DOHH2 (cell line): Measurements from ENCODE around the gene RIMKLB.
"Not testable (repeated sequence)": the region's sequence is repeated elsewhere in the genome, so short reads cannot be mapped to it uniquely, and the experiment has no call there.

Experiments
- H3F3A ChIP-seq: fragments of 200-600 bp; sonication (generic), shearing (Covaris generic); 2 replicates; pipeline ENCODE4 v1.6.0; 2016; ENCODE audit warnings: antibody characterized with exemption, mild to moderate bottlenecking; ENCODE audit not compliant: control insufficient read depth, insufficient read depth
- H3K27ac ChIP-seq: fragments of 200-600 bp; sonication (generic); 2 replicates; pipeline ENCODE4 v1.5.1; 2014; ENCODE audit warnings: low read depth, mild to moderate bottlenecking, low read length, moderate library complexity
- H3K27me3 ChIP-seq: fragments of 200-600 bp; sonication (generic); 2 replicates; pipeline ENCODE4 v1.6.1; 2014; ENCODE audit warnings: mild to moderate bottlenecking, low read length, mixed read lengths; ENCODE audit not compliant: control insufficient read depth
- H3K36me3 ChIP-seq: fragments of 200-600 bp; sonication (generic); 2 replicates; pipeline ENCODE4 v1.6.1; 2014; ENCODE audit warnings: mild to moderate bottlenecking, low read length, moderate library complexity, mixed read lengths; ENCODE audit not compliant: control insufficient read depth
- H3K4me1 ChIP-seq: fragments of 200-600 bp; sonication (generic); 2 replicates; pipeline ENCODE4 v1.6.1; 2014; ENCODE audit warnings: mild to moderate bottlenecking, low read length, mixed read lengths; ENCODE audit not compliant: control insufficient read depth
- H3K4me2 ChIP-seq: fragments of 200-600 bp; sonication (generic); 2 replicates; pipeline ENCODE4 v1.6.0; 2014; ENCODE audit warnings: mild to moderate bottlenecking, low read length, moderate library complexity
- H3K4me3 ChIP-seq: fragments of 200-600 bp; sonication (generic); 2 replicates; pipeline ENCODE4 v1.5.1; 2014; ENCODE audit warnings: mild to moderate bottlenecking, low read length, mixed read lengths
- H3K79me2 ChIP-seq: fragments of 200-600 bp; sonication (generic); 2 replicates; pipeline ENCODE4 v1.6.1; 2014; ENCODE audit warnings: mild to moderate bottlenecking, low read length, mixed read lengths; ENCODE audit not compliant: control insufficient read depth
- H3K9me2 ChIP-seq: fragments of 200-600 bp; sonication (generic); replicated peaks from 2 replicates; pipeline ENCODE4 v1.6.1; 2014; ENCODE audit warnings: mild to moderate bottlenecking, low read length, mixed read lengths; ENCODE audit not compliant: control insufficient read depth
- H3K9me3 ChIP-seq: fragments of 200-600 bp; sonication (generic); 2 replicates; pipeline ENCODE4 v1.6.1; 2014; ENCODE audit warnings: antibody characterized with exemption, low read length, mixed read lengths; ENCODE audit not compliant: control insufficient read depth, insufficient read depth
- H4K20me1 ChIP-seq: fragments of 200-600 bp; sonication (generic); 2 replicates; pipeline ENCODE4 v1.6.0; 2014; ENCODE audit warnings: low read depth, mild to moderate bottlenecking, antibody characterized with exemption, low read length, moderate library complexity; ENCODE audit not compliant: control insufficient read depth, insufficient read depth
- EZH2phosphoT487 ChIP-seq: fragments of 200-600 bp; sonication (generic); IDR thresholded peaks from 2 replicates; pipeline ENCODE4 v1.6.1; 2017; ENCODE audit warnings: borderline replicate concordance, mild to moderate bottlenecking, antibody characterized with exemption, low read length, moderate library complexity, mixed read lengths
- TF ChIP-seq, protein P1 (sequence below): fragments of 200-600 bp; sonication (generic); IDR thresholded peaks from one replicate; pipeline ENCODE4 v1.5.1; 2014; ENCODE audit warnings: antibody characterized with exemption, mild to moderate bottlenecking, low read depth, low read length; ENCODE audit not compliant: poor library complexity, severe bottlenecking

The RIMKLB gene

DNA sequence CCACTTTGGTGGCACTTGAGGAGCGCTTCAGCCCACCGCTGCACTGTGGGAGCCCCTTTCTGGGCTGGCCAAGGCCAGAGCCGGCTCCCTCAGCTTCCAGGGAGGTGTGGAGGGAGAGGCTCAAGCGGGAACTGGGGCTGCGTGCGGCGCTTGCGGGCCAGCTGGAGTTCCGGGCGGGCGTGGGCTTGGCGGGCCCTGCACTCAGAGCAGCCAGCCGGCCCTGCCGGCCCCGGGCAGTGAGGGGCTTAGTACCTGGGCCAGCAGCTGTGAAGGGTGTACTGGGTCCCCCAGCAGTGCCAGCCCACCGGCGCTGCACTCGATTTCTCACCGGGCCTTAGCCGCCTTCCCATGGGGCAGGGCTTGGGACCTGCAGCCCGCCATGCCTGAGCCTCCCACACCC, 96.8 kb downstream of the RIMKLB start:
- H3K4me2 ChIP-seq, H3K79me2 ChIP-seq, H3K36me3 ChIP-seq, H3K9me3 ChIP-seq, H3F3A ChIP-seq, H3K4me3 ChIP-seq, H3K27ac ChIP-seq, H3K4me1 ChIP-seq, H4K20me1 ChIP-seq, H3K9me2 ChIP-seq, H3K27me3 ChIP-seq: not testable (repeated sequence)

DNA sequence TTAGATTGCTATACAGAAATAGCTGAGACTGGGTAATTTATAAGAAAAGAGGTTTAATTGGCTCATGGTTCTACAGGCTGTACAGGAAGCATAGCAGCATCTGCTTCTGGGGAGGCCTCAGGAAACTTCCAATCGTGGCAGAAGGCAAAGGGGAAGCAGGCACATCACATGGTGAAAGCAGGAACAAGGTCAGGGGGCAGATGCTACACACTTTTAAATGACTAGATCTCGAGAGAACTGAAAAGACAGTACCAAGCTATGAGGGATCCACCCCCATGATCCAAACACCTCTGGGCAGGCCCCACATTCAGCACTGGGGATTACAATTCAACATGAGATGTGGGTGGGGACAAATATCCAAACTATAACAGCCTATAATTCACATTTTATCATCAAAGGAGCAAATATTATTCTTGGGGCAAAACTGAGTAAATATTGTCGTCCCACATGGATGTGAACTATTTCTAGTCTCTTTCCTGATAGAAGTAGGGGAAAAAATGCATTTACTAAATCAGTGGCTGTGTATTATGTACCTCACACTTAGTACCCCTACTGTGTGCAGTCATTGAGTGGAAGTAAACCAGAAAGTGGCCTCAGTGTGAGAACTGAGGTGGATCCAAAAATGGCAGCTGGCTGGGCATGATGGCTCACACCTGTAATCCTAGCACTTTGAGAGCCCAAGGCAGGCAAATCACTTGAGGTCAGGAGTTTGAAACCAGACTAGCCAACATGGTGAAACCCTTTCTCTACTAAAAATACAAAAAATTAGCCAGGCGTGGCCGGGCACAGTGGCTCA, 99.2 kb downstream of the RIMKLB start:
- no peaks in the 10 kb centered on the region for H3F3A ChIP-seq
- no peaks in the 10 kb centered on the region for H3K4me1 ChIP-seq

DNA sequence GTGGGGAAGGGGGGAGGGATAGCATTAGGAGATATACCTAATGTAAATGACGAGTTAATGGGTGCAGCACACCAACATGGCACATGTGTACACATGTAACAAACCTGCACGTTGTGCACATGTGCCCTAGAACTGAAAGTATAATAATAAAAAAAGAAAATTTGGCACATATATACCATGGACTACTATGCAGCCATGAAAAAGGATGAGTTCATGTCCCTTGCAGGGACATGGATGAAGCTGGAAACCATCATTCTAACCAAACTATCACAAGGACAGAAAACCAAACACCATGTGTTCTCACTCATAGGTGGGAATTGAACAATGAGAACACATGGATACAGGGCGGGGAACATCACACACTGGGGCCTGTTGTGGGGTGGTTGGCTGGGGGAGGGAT, 103.4 kb downstream of the RIMKLB start:
- not testable (repeated sequence) for H3K79me2 ChIP-seq, H3K4me3 ChIP-seq, H3K36me3 ChIP-seq, H4K20me1 ChIP-seq, H3K9me2 ChIP-seq, H3K9me3 ChIP-seq, H3K4me1 ChIP-seq, H3K27me3 ChIP-seq, H3F3A ChIP-seq, H3K4me2 ChIP-seq, H3K27ac ChIP-seq

More for the DNA sequence above, 99.2 kb downstream of the RIMKLB start:
- TF ChIP-seq, protein P1, sequence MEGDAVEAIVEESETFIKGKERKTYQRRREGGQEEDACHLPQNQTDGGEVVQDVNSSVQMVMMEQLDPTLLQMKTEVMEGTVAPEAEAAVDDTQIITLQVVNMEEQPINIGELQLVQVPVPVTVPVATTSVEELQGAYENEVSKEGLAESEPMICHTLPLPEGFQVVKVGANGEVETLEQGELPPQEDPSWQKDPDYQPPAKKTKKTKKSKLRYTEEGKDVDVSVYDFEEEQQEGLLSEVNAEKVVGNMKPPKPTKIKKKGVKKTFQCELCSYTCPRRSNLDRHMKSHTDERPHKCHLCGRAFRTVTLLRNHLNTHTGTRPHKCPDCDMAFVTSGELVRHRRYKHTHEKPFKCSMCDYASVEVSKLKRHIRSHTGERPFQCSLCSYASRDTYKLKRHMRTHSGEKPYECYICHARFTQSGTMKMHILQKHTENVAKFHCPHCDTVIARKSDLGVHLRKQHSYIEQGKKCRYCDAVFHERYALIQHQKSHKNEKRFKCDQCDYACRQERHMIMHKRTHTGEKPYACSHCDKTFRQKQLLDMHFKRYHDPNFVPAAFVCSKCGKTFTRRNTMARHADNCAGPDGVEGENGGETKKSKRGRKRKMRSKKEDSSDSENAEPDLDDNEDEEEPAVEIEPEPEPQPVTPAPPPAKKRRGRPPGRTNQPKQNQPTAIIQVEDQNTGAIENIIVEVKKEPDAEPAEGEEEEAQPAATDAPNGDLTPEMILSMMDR = no peak
- no peak for TF ChIP-seq EZH2phosphoT487
- Histone ChIP-seq H3K4me2 (no peak overlapping the region), H3K4me3 (no peak overlapping the region), H3K36me3 (no peaks in the 10 kb centered on the region), H3K9me2 (no peaks in the 10 kb centered on the region), H3K79me2 (no peaks in the 10 kb centered on the region), H4K20me1 (no peaks in the 10 kb centered on the region), H3K27ac (no peak overlapping the region), H3K27me3 (no peaks in the 10 kb centered on the region), H3K9me3 (no peaks in the 10 kb centered on the region)

DNA sequence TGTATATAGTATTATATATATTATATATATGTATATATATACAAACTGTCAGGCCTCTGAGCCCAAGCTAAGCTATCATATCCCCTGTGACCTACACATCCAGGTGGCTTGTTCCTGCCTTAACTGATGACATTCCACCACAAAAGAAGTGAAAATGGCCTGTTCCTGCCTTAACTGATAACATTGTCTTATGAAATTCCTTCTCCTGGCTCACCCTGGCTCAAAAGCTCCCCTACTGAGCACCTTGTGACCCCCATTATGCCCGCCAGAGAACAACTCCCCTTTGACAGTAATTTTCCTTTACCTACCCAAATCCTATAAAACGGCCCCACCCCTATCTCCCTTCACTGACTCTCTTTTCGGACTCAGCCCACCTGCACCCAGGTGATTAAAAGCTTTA, 107.0 kb downstream of the RIMKLB start:
- H3K27ac ChIP-seq, H4K20me1 ChIP-seq, H3K4me3 ChIP-seq, H3K27me3 ChIP-seq, H3K79me2 ChIP-seq, H3K4me2 ChIP-seq, H3K4me1 ChIP-seq, H3K9me3 ChIP-seq, H3F3A ChIP-seq, H3K36me3 ChIP-seq, H3K9me2 ChIP-seq: not testable (repeated sequence)

DNA sequence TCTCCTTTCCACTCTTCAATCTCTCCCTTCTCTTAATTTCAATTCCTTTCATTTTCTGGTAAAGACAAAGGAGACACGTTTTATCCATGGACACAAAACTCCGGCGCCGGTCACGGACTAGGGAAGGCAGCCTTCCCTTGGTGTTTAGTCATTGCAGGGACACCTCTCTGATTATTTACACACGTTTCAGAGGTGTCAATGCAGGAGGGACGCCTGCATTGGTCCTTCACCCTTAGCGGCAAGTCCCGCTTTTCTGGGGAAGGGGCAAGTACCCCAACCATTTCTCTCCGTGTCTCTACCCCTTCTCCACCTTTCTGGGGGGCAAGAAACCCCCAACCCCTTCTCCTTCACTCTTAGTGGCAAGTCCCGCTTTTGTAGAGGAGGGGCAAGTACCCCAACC, 107.7 kb downstream of the RIMKLB start:
- H3K4me2 ChIP-seq, H4K20me1 ChIP-seq, H3K36me3 ChIP-seq, H3F3A ChIP-seq, H3K4me3 ChIP-seq, H3K9me3 ChIP-seq, H3K79me2 ChIP-seq, H3K27ac ChIP-seq, H3K9me2 ChIP-seq, H3K4me1 ChIP-seq, H3K27me3 ChIP-seq: not testable (repeated sequence)

DNA sequence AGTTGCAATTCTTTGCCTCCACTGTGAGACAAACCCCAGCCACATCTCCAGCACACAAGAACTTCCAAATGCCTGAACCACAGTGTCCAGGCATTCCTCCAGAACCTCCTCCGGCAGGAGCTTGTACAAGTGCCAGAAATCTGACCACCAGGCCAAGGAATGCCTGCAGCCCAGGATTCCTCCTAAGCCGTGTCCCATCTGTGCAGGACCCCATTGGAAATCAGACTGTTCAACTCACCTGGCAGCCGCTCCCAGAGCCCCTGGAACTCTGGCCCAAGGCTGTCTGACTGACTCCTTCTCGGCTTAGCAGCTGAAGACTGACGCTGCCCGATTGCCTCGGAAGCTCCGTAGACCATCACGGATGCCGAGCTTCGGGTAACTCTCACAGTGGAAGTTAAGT, 109.3 kb downstream of the RIMKLB start:
- not testable (repeated sequence) for H3K4me3 ChIP-seq, H3F3A ChIP-seq, H3K36me3 ChIP-seq, H3K79me2 ChIP-seq, H3K27ac ChIP-seq, H3K9me3 ChIP-seq, H3K9me2 ChIP-seq, H4K20me1 ChIP-seq, H3K4me1 ChIP-seq, H3K4me2 ChIP-seq, H3K27me3 ChIP-seq

DNA sequence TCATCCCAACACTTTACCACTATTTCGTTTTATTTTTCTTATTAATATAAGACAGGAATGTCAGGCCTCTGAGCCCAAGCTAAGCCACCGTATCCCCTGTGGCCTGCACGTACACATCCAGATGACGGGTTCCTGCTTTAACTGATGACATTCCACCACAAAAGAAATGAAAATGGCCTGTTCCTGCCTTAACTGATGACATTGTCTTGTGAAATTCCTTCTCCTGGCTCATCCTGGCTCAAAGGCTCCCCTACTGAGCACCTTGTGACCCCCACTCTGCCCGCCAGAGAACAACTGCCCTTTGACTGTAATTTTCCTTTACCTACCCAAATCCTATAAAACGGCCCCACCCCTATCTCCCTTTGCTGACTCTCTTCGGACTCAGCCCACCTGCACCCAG, 112.3 kb downstream of the RIMKLB start:
- not testable (repeated sequence) for H3K27ac ChIP-seq, H3K36me3 ChIP-seq, H3K9me3 ChIP-seq, H3K27me3 ChIP-seq, H3K9me2 ChIP-seq, H4K20me1 ChIP-seq, H3K4me3 ChIP-seq, H3K4me1 ChIP-seq, H3K4me2 ChIP-seq, H3F3A ChIP-seq, H3K79me2 ChIP-seq
